RWPE2 (cell line): ENCODE measurements around the gene PYGO2.

Experiments
- ATAC-seq: fragments of 200-7000 bp; cut with Tn5 transposase; 3 replicates; pipeline ENCODE4 v1.9.1; 2021; ENCODE audit warnings: low read depth
- DNase-seq: peaks from one replicate; pipeline ENCODE4 v3.0.0-alpha.2; 2020; ENCODE audit warnings: low spot score
- H3K27ac ChIP-seq: fragments of 450-650 bp; 2 replicates; pipeline ENCODE4 v1.5.1; 2017; ENCODE audit warnings: mild to moderate bottlenecking; ENCODE audit not compliant: poor library complexity, severe bottlenecking
- H3K27me3 ChIP-seq: fragments of 250-450 bp; sonication (Bioruptor Pico); 2 replicates; pipeline ENCODE4 v1.5.1; 2021; ENCODE audit warnings: mild to moderate bottlenecking, moderate library complexity; ENCODE audit not compliant: insufficient read depth, poor library complexity, severe bottlenecking
- H3K36me3 ChIP-seq: fragments of 250-450 bp; sonication (Bioruptor Pico); 2 replicates; pipeline ENCODE4 v1.5.1; 2020; ENCODE audit warnings: low read depth, mild to moderate bottlenecking, moderate library complexity
- H3K4me1 ChIP-seq: fragments of 250-450 bp; sonication (Bioruptor Pico); 2 replicates; pipeline ENCODE4 v1.5.1; 2021; ENCODE audit warnings: mild to moderate bottlenecking, moderate library complexity; ENCODE audit not compliant: insufficient read depth, poor library complexity, severe bottlenecking
- H3K4me3 ChIP-seq: fragments of 250-450 bp; sonication (Bioruptor Pico); 2 replicates; pipeline ENCODE4 v1.5.1; 2021; ENCODE audit warnings: mild to moderate bottlenecking, moderate library complexity; ENCODE audit not compliant: severe bottlenecking
- H3K9me3 ChIP-seq: fragments of 250-450 bp; sonication (Bioruptor Pico); 2 replicates; pipeline ENCODE4 v1.5.1; 2021; ENCODE audit warnings: mild to moderate bottlenecking, moderate library complexity; ENCODE audit not compliant: severe bottlenecking
- CTCF ChIP-seq: fragments of 450-650 bp; IDR thresholded peaks from one replicate; pipeline ENCODE4 v1.5.1; 2017; ENCODE audit warnings: mild to moderate bottlenecking, moderate library complexity; ENCODE audit not compliant: poor library complexity, severe bottlenecking

PYGO2 gene

DNA sequence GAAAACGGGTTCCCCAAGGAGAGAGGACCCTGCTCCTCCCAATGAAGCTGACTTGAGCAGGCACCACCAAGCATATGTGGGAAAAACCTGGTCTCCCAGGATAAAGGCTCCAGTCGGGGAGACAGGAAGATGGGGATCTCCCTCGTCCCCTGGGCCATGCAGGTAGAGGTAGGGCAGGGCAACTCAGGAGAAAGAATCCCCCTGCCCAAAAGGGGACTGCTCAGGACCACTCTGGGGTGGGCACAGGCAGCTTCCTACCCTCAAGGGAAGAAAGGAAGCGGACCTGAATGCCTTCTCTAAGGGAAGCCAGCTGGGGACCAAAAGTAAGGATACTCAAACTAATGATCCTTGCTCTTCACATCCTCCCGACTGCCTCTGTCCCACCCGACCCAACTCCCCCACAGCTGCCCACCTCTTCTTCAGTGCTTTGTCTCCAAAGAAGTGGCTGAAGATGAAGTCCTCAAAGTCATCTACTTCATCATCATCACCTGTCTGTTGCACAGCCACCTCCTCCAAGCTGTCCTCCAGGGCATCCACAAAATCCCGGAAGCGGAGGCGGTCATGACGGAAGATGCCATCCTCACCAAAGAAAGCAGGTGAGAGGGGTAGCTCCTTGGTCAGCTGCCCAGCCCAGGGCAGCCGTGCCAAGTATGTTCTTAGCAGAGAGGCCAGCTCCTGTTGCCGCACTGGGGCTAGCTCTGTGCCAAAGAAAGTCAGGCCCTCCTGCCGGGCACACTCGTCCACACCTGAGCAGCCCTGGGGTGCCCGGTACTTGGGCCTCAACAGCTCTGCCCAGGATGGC is 16.2 kb downstream of the PYGO2 start:
- DNase-seq (no peak), ATAC-seq (no peak)
- Histone ChIP-seq H3K36me3 (no peaks in the 10 kb centered on the region), H3K4me1 (no peaks in the 10 kb centered on the region), H3K27ac (no peak overlapping the region), H3K9me3 (no peaks in the 10 kb centered on the region), H3K4me3 (no peak overlapping the region), H3K27me3 (no peaks in the 10 kb centered on the region)
- TF ChIP-seq CTCF, result no peak

DNA sequence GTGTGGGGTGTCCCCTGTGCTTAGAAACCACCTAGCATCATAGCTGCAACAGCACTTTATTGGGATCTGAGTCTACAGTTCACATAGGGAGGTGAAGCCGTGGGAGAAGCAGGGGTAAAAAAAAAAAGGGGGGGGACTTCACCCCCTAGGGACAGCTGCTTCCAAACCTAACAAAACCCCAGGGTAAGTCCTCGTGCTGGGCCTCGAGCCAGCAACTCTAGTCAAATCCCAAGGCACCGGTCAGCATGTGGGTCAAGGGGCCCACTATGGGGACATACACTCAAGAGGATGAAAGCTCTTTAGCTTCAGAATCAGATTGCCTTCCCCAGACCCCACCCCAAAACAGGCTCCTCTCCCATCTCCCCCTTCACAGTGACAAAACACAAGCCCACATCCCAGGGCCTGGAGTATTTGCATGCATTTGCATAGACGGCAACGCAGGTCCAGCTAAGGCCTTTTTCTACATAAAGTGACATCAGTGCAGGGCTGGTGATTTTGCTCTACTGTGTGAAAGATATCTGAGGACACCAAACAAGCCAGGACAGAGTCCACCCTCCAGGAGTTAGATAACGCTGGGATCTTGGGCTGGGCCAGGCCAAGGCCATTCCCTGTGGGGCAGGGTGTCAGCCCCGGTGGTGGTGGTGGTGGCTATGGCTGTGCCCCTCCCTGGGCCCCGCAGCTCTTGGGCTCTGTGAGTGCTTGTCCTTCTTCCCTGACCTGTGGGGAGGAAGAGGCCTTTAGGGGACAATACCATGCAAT is 17.0 kb downstream of the PYGO2 start:
- Histone ChIP-seq H3K9me3 (no peaks in the 10 kb centered on the region), H3K4me1 (no peaks in the 10 kb centered on the region), H3K27me3 (no peaks in the 10 kb centered on the region), H3K4me3 (no peak overlapping the region), H3K27ac (no peak overlapping the region), H3K36me3 (no peaks in the 10 kb centered on the region)
- TF ChIP-seq CTCF, result no peak
- ATAC-seq (no peak), DNase-seq (no peak)

- Histone ChIP-seq H3K4me3 (no peak overlapping the region), H3K27ac (no peak overlapping the region), H3K27me3 (no peaks in the 10 kb centered on the region), H3K36me3 (no peaks in the 10 kb centered on the region), H3K9me3 (no peaks in the 10 kb centered on the region), H3K4me1 (no peaks in the 10 kb centered on the region)
- no peak for DNase-seq
- peak; percentile 92 for TF ChIP-seq CTCF
- peak; percentile 67; the same call in 2 of the 3 replicates for ATAC-seq
Observed at GRCh38 chr1:154943649-154944400, 17.8 kb downstream of the PYGO2 start.

DNA sequence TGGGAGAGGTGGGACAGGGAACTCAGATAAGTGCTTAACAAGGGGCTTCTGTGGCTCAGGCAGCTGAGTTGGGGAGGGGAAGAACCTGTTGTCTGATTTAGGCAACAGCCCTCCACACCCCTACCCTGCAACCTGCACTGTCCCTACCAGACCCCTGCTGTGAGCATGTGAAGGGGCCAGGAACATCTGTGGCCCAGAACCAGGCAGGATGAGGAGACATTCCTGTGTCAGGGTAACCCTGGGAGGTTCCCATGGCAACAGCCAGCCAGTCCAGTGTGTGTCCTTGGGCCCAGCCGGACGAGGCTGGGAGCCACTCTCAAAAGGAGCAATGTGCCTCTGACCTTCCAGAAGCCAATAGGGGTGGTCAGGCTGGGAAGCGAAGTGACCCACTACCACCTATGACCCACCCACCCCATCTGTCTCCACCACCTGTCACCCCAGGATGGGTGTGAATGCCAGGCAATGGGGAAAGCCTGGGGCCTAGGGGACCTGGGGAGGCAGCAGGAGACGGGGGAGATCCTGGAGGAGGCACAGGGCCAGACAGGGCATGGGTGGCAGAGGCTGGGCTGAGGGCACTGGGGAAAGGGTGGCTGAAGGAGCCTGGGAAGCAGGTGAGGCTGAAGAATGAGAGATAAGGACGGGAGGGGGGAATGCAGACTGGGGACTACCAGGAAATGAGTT is 20.1 kb downstream of the PYGO2 start:
- no peak overlapping the region for H3K27ac ChIP-seq

More for the DNA sequence above, 20.1 kb downstream of the PYGO2 start:
- Histone ChIP-seq H3K36me3 (no peaks in the 10 kb centered on the region), H3K4me1 (peaks cover 8% of the 10 kb centered on the region), H3K9me3 (no peaks in the 10 kb centered on the region), H3K27me3 (no peaks in the 10 kb centered on the region), H3K4me3 (no peak overlapping the region)
- no peak for ATAC-seq
- TF ChIP-seq CTCF, result no peak
- no peak for DNase-seq
